HepG2 (cell line): ENCODE measurements around the gene PYURF. TPM values are rescaled to one million over a fixed set of nuclear protein-coding genes. Genes with fewer than 3 reads are reported as not detected.

Experiments used
- ATF7 ChIP-seq, 2 experiments: fragments of 450-650 bp in 1 of 2; sonication (generic) in 1 of 2; formaldehyde crosslinking in 1 of 2; IDR thresholded peaks; 2 replicates each; pipeline versions ENCODE4 v1.4.0 to v1.6.1; 2016 to 2020; ENCODE audit warnings: antibody characterized with exemption in 1 of 2, mild to moderate bottlenecking in 1 of 2, missing genetic modification reagents in 1 of 2
- BHLHE40 ChIP-seq: IDR thresholded peaks from 2 replicates; pipeline ENCODE4 v1.6.1; 2011; ENCODE audit warnings: low read length, improper control_type of control experiment
- CEBPB ChIP-seq: IDR thresholded peaks from 2 replicates; pipeline ENCODE4 v1.6.1; 2011; ENCODE audit warnings: low read depth, low read length, improper control_type of control experiment, borderline replicate concordance
- HDAC6 ChIP-seq: fragments of 200-600 bp; sonication (generic); IDR thresholded peaks from 2 replicates; pipeline ENCODE4 v1.7.0; 2017; ENCODE audit warnings: mild to moderate bottlenecking, antibody characterized with exemption, low read length, low read depth
- HNRNPH1 ChIP-seq: fragments of 200-400 bp; formaldehyde crosslinking; optimal IDR thresholded peaks from 2 replicates; pipeline ENCODE3; 2017; ENCODE audit warnings: mild to moderate bottlenecking, low read depth, low read length
- NCOA1 ChIP-seq: sonication (generic); formaldehyde crosslinking; IDR thresholded peaks from 2 replicates; pipeline ENCODE4 v1.9.0; 2021; ENCODE audit warnings: missing genetic modification reagents
- RCOR2 ChIP-seq: IDR thresholded peaks from 2 replicates; pipeline ENCODE4 v1.6.1; 2016; ENCODE audit warnings: missing biosample characterization, missing genetic modification reagents
- RNF2 ChIP-seq: fragments of 450-650 bp; conservative IDR thresholded peaks from 2 replicates; pipeline ENCODE4 v1.6.1; 2016; ENCODE audit warnings: low read depth
- UBTF ChIP-seq: sonication (generic); formaldehyde crosslinking; IDR thresholded peaks from 2 replicates; pipeline ENCODE4 v1.4.0; 2020; ENCODE audit warnings: mild to moderate bottlenecking, missing genetic modification reagents
- ZNF136 ChIP-seq: sonication (generic); formaldehyde crosslinking; IDR thresholded peaks from 2 replicates; pipeline ENCODE4 v1.8.1; 2022; ENCODE audit warnings: low read depth, mild to moderate bottlenecking, moderate library complexity, missing genetic modification reagents
- ZNF3 ChIP-seq: IDR thresholded peaks from 2 replicates; pipeline ENCODE4 v1.7.0; 2017; ENCODE audit warnings: inconsistent platforms
- ZNF354B ChIP-seq: sonication (generic); formaldehyde crosslinking; IDR thresholded peaks from 2 replicates; pipeline ENCODE4 v1.8.0; 2022; ENCODE audit warnings: mild to moderate bottlenecking, missing genetic modification reagents
- ZNF558 ChIP-seq: sonication (generic); formaldehyde crosslinking; IDR thresholded peaks from 2 replicates; pipeline ENCODE4 v1.9.0; 2022; ENCODE audit warnings: mild to moderate bottlenecking, missing genetic modification reagents, borderline replicate concordance
- ZNF589 ChIP-seq: sonication (generic); formaldehyde crosslinking; conservative IDR thresholded peaks from 2 replicates; pipeline ENCODE4 v1.8.0; 2022; ENCODE audit warnings: mild to moderate bottlenecking, moderate library complexity, missing genetic modification reagents
- ZNF629 ChIP-seq: sonication (generic); formaldehyde crosslinking; conservative IDR thresholded peaks from 2 replicates; pipeline ENCODE4 v1.5.0; 2020; ENCODE audit warnings: missing genetic modification reagents
- ZNF678 ChIP-seq: sonication (generic); formaldehyde crosslinking; IDR thresholded peaks from 2 replicates; pipeline ENCODE4 v1.4.0; 2020; ENCODE audit warnings: mild to moderate bottlenecking, missing genetic modification reagents
- ZNF788 ChIP-seq: sonication (generic); formaldehyde crosslinking; IDR thresholded peaks from 2 replicates; pipeline ENCODE4 v1.5.0; 2020; ENCODE audit warnings: mild to moderate bottlenecking, missing genetic modification reagents, borderline replicate concordance
- polyA plus RNA-seq, 8 experiments: library from polyadenylated mRNA; depleted of rRNA in 3 of 8; stranded (reverse) in 7 of 8; unstranded in 1 of 8; fragments of >200 nt; fragmentation: Illumina TruSeq in 4 of 8; extraction: Trizol in 4 of 8; gene quantifications; 2 replicates each; pipeline versions ENCODE4 v1.2.1 to v1.2.3, GENCODE V29; 2011 to 2016; ENCODE audit warnings: low read depth in 4 of 8, missing spikeins in 1 of 8, mixed read lengths in 1 of 8; ENCODE audit not compliant: insufficient read depth in 1 of 8
- total RNA-seq, 5 experiments: library from RNA; depleted of rRNA; stranded (reverse); fragments of >200 nt; fragmentation: Illumina TruSeq; extraction: Trizol; gene quantifications; 2 replicates each; pipeline ENCODE4 v1.2.3, GENCODE V29; 2016; ENCODE audit warnings: low read depth in 1 of 5
- TF ChIP-seq, protein P1 (sequence below): sonication (generic); formaldehyde crosslinking; IDR thresholded peaks from 2 replicates; pipeline ENCODE4 v1.4.0; 2020; ENCODE audit warnings: missing genetic modification reagents, borderline replicate concordance
- TF ChIP-seq, protein P2 (sequence below): sonication (generic); formaldehyde crosslinking; IDR thresholded peaks from 2 replicates; pipeline ENCODE4 v1.4.0; 2020; ENCODE audit warnings: mild to moderate bottlenecking, missing genetic modification reagents
- TF ChIP-seq, protein P3 (sequence below): IDR thresholded peaks from 2 replicates; pipeline ENCODE4 v1.6.1; 2012; ENCODE audit warnings: inconsistent platforms
- TF ChIP-seq, protein P4 (sequence below): sonication (generic); formaldehyde crosslinking; IDR thresholded peaks from 2 replicates; pipeline ENCODE4 v1.4.0; 2020; ENCODE audit warnings: missing genetic modification reagents, borderline replicate concordance
- TF ChIP-seq, protein P5 (sequence below): IDR thresholded peaks from 2 replicates; pipeline ENCODE4 v1.6.1; 2016; ENCODE audit warnings: low read depth

PYURF gene
- total and polyA plus RNA-seq, 2 of the 13 experiments (the other 11 are each of a cell fraction or from before 2014, with no cell fraction given): 59.9 to 95.2 TPM

GRCh38 chr4:88523325-88524129 is at the start of gene PYURF (continued):
- TF ChIP-seq ZNF589 (CRISPR knock-in tag) (peak; percentile 99), HNRNPH1 (no peak), RCOR2 (CRISPR knock-in tag) (no peak), RNF2 (peak; percentile 90), ATF7 (IDR thresholded peaks at IDR 0.05) (no peak), ATF7 (CRISPR knock-in tag; IDR thresholded peaks at IDR 0.05) (peak; percentile 46; the same call in 1 of the 2 replicates), ZNF629 (peak; percentile 43), ZNF558 (CRISPR knock-in tag) (peak; percentile 95; the same call in 1 of the 2 replicates), NCOA1 (CRISPR knock-in tag) (peak; percentile 95), ZNF788 (CRISPR knock-in tag) (peak; percentile 93), ZNF678 (CRISPR knock-in tag) (no peak), ZNF354B (CRISPR knock-in tag) (no peak), CEBPB (no peak), ZNF136 (CRISPR knock-in tag) (no peak), UBTF (peak; percentile 100), HDAC6 (no peak), ZNF3 (peak; percentile 29; the same call in 1 of the 2 replicates), BHLHE40 (peak; percentile 77)
- TF ChIP-seq, protein P1, sequence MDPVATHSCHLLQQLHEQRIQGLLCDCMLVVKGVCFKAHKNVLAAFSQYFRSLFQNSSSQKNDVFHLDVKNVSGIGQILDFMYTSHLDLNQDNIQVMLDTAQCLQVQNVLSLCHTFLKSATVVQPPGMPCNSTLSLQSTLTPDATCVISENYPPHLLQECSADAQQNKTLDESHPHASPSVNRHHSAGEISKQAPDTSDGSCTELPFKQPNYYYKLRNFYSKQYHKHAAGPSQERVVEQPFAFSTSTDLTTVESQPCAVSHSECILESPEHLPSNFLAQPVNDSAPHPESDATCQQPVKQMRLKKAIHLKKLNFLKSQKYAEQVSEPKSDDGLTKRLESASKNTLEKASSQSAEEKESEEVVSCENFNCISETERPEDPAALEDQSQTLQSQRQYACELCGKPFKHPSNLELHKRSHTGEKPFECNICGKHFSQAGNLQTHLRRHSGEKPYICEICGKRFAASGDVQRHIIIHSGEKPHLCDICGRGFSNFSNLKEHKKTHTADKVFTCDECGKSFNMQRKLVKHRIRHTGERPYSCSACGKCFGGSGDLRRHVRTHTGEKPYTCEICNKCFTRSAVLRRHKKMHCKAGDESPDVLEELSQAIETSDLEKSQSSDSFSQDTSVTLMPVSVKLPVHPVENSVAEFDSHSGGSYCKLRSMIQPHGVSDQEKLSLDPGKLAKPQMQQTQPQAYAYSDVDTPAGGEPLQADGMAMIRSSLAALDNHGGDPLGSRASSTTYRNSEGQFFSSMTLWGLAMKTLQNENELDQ (CRISPR knock-in tag): no peak
- TF ChIP-seq, protein P2, sequence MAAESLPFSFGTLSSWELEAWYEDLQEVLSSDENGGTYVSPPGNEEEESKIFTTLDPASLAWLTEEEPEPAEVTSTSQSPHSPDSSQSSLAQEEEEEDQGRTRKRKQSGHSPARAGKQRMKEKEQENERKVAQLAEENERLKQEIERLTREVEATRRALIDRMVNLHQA (CRISPR knock-in tag): no peak
- TF ChIP-seq, protein P3, sequence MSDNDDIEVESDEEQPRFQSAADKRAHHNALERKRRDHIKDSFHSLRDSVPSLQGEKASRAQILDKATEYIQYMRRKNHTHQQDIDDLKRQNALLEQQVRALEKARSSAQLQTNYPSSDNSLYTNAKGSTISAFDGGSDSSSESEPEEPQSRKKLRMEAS: peak; percentile 93
- TF ChIP-seq, protein P4, sequence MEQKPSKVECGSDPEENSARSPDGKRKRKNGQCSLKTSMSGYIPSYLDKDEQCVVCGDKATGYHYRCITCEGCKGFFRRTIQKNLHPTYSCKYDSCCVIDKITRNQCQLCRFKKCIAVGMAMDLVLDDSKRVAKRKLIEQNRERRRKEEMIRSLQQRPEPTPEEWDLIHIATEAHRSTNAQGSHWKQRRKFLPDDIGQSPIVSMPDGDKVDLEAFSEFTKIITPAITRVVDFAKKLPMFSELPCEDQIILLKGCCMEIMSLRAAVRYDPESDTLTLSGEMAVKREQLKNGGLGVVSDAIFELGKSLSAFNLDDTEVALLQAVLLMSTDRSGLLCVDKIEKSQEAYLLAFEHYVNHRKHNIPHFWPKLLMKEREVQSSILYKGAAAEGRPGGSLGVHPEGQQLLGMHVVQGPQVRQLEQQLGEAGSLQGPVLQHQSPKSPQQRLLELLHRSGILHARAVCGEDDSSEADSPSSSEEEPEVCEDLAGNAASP: peak; percentile 75
- TF ChIP-seq, protein P5, sequence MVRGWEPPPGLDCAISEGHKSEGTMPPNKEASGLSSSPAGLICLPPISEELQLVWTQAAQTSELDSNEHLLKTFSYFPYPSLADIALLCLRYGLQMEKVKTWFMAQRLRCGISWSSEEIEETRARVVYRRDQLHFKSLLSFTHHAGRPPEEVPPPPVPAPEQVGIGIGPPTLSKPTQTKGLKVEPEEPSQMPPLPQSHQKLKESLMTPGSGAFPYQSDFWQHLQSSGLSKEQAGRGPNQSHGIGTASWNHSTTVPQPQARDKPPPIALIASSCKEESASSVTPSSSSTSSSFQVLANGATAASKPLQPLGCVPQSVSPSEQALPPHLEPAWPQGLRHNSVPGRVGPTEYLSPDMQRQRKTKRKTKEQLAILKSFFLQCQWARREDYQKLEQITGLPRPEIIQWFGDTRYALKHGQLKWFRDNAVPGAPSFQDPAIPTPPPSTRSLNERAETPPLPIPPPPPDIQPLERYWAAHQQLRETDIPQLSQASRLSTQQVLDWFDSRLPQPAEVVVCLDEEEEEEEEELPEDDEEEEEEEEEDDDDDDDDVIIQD (CRISPR knock-in tag): peak; percentile 71
